Measurements from ENCODE around the gene LATS2.

LATS2 gene

DNA sequence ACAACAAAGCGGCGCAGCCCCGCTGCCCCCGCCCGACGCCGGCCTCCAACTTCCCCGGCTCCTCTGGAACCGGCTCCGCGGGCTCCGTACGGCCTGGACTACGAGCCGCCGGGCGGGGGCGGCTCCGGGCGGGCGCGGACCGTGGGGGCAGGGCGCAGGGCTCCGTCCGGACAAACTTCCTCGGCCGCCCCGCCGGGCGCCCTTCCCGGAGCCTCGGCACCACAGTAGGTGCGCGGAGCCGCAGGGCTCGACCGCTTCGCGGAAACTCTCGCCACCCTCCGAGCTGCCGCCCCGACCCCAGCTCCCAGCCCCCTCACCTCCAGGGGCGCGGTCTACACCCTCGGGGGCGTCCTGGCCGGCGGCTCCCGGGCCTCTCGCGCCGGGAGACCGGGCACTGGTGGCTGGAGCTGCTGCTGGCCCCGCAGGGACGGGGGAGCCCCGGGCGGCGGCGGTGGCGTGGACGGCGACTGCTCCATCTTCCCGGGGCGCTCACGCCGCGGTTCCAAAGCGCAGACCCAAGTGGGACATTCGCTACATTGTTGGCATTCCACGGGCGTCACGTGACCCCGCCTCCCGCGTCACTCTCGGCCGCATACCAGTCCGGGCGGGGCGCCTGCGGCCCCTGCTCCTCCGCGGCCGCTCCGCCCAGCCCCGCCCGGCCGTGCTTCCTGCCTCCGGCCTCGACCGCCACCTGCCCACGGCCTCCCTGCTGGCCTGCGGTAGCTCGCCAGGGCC, at the start of gene LATS2:
TSS of gene LATS2 (minus strand) at position 558 of the 735 bp plus-strand sequence. CDS start 15,560 bp downstream, outside the sequence.
- DNase-seq (ENCODE audit: low read depth in 2 of 2) = peak; percentile 83 to 89

DNA sequence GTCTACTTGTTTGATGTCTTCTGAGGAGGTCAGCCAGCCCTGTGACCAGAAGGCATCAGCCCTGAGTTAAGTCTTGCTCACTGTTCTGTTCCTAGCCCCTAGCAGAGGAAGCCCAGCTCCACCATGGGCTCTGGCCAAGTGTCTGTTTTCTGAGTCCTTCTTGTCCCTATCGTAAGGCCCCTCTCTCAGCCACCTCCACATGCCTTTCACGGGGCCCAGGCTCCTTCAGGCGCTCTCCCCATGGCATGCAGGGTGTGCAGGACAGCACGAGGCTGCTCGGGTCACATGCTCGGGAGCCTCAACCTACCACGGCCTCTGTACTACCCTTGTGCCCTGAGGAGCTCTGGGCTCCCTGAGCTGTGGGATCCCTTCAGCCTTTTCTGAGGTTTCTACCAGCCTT, 47.8 kb upstream of the LATS2 start:
- no peak for DNase-seq (ENCODE audit: low read depth in 2 of 2)

DNA sequence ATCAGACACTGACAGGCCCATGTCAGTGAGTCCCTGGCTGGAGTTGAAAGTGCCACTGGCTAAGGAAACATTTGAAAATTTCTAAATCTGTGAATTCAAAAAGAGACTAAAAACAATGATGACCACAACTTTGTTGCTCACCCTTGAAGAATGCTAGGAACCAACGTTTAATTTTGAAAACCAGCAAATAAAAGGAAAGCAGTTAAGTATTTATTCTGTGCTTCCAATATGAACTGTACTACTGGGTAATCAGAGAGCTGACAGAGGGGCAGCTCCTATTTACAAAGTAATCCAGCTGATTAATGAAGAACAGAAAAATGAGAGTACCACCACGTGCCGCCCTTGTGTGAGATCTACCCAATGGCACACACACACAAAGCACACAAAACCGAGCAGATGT, 44.7 kb upstream of the LATS2 start:
- DNase-seq (ENCODE audit: low read depth in 2 of 2) = peak; percentile 19 to 25

GRCh38 chr13:21104199-21105019, 43.0 kb upstream of the LATS2 start:
- no peak for DNase-seq (ENCODE audit: low read depth in 2 of 2)

DNA sequence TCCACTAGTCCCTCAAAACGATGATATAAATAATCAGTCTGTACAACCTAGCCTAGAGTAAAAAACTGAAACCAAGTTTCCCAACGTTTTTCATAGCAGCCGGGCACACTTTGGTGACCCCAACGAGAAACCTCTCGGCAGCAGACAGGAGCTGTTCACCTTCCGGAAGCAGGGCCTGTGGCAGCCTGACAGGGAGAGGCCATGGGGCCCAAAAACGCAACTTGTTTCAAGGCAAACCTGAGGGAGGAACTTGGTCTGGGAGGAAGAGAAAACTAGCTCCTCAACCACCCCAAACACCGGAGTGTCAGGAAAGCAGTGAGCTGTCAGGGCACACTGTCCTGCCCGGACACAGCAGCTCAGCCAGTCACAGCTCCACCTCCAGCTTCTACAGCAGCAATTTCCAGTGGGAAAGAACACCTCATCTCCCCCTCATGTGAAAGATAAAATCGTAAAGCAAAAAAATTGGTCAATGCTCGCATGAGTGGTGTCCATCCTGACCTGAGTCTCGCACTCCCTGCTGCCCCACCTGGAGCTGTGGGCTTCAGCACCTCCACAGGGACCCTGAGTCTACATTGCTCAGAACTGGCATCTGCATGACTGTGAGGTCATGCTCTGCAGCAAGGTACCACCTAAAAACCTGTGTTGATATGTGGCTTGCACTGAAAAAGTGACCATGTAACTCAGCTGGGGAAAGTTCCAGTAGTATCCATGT, 40.6 kb upstream of the LATS2 start:
- DNase-seq (ENCODE audit: low read depth in 2 of 2) = no peak

DNA sequence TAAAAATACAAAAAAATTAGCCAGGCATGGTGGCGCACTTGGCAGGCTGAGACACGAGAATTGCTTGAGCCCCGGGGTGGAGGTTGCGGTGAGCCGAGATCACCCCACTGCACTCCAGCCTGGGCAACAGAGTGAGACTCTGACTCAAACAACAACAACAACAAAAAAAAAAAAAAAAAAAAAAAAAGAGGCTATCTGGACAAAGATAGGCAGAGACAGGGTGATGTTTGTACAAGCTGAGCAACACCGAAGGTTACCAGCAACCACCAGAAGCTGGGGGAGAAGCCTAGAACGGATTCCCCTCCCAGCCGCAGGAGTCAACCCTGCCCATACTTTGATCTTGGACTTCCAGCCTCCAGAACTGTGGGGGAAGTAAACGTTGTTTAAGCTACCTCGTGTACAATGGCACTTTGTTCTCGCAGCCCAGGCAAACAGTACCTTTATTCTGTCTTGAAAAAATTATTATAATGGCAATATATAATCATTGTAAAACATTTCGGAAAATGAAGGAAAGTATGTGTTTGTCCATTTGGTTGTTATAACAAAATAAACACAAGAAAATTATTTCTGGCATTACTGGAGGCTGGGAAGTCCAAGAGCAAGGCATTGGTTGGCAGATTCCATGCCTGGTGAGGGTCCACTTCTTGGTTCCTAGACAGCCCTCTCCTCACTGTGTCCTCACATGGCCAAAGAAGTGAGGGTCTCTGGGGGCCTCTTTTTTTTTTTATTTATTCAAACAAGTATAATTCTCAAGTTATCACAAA, 39.8 kb upstream of the LATS2 start:
- no peak for DNase-seq (ENCODE audit: low read depth in 2 of 2)

- DNase-seq (ENCODE audit: low read depth in 2 of 2) = no peak
These were observed 38.8 kb upstream of the LATS2 start for GRCh38 chr13:21100211-21100610.

DNA sequence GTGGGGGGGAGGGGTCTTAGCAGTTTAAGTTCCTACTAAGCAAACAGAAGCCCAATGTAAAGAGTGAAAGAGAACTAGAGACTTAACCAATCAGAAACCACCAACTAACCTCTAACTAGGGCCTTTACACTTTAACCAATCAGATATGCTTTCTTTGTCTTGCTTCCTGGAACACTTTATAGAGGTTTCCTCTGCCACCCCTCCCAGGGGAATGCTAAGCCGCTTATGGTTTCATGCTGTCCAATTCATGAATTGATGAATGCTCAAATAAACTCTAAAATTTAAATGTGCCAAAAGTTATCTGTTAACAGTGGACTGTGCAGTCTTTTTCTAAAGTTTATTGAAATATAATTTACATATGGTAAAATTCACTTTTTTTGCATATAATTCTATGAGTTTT, 33.9 kb upstream of the LATS2 start:
- no peak for DNase-seq (ENCODE audit: low read depth in 2 of 2)

DNA sequence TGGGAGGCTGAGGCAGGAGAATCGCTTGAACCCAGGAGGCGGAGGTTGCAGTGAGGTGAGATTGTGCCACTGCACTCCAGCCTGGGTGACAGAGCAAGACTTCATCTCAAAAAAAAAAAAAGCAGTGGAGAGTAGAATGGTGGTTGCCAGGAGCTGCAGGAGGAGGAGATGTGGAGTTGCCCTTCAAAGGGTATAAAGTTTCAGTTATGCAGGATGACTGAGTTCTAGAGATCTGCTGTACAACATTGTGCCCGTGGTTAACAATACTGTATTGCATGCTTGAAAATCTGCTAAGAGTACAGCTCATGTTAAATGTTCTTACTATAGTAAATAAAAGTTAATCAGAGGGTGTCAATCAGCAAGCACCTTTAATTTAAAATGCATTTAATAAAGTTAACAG, 28.4 kb upstream of the LATS2 start:
- DNase-seq (ENCODE audit: low read depth in 2 of 2) = no peak

DNA sequence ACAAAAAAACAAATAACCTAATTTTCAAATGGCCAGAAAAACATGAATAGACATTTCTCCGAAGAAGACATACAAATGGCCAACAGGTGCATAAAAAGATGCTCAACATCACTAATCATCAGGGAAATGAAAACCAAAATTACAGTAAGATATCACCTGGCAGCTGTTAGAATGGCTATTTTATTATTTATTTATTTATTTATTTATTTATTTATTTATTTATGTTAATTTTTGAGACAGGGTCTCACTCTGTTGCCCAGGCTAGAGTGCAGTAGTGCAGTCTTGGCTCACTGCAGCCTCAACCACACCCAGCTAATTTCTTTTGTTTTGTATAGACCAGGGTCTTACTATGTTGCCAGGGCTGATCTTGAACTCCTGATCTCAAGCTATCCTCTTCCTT, 27.1 kb upstream of the LATS2 start:
- no peak for DNase-seq (ENCODE audit: low read depth in 2 of 2)

DNA sequence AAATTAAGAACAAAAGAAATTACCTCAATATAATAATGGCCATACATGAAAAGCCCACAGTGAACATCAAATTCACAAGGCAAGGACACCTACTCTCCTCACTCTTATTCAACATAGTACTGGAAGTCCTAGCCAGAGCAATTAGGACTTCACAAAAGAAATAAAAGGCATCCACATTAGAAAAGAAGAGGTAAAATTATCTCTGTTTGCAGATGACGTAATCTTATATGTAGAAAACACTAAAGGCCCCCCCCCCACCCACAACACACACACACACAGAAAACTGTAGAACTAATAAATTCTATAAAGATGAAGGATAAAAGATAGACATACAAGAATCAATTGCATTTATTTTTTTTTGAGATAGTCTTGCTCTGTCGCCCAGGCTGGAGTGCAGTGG, 25.5 kb upstream of the LATS2 start:
- no peak for DNase-seq (ENCODE audit: low read depth in 2 of 2)

- DNase-seq (ENCODE audit: low read depth in 2 of 2) = no peak
These were observed 20.5 kb upstream of the LATS2 start for GRCh38 chr13:21081926-21082325.

DNA sequence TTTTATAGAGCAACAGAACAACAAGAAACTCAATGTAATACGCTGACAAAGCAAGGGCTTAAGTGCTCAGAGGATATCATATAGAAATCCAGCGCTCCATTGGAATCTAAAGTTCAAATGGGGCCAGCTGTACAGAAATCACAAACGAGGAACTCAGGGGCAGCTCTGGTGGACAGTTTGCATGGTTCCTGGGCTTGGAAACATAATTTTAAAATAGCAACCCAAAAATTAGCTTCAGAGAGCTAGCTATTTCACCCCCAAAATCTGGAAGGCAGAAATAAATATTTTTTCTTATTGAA, 19.2 kb upstream of the LATS2 start:
- DNase-seq (ENCODE audit: low read depth in 2 of 2) = no peak

GRCh38 chr13:21079761-21080592, 18.6 kb upstream of the LATS2 start:
- DNase-seq (ENCODE audit: low read depth in 2 of 2) = peak; percentile 47 to 63

GRCh38 chr13:21079221-21079620, 17.8 kb upstream of the LATS2 start:
- no peak for DNase-seq (ENCODE audit: low read depth in 2 of 2)

DNA sequence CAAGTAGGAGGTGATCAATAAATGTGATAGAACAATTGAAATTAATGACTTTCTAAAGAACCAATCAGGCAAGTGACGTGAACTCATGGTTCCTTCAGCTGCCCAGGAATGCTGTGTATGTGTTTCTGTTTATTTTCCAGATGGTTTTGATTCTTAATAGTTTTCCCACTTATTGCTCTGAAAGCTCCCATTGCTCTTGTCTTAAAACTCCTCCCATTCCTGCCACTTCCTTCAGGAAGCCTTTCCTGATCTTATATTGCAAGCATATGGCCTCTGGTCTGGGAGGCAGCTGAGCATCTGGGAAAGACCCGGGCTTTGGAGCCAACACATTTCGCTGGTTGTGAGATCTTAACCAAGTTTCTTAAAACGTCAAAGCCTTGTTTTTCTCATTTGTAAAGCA, 17.1 kb upstream of the LATS2 start:
- peak in 1 of 2 experiments; percentile 40 for DNase-seq (ENCODE audit: low read depth in 2 of 2)

DNA sequence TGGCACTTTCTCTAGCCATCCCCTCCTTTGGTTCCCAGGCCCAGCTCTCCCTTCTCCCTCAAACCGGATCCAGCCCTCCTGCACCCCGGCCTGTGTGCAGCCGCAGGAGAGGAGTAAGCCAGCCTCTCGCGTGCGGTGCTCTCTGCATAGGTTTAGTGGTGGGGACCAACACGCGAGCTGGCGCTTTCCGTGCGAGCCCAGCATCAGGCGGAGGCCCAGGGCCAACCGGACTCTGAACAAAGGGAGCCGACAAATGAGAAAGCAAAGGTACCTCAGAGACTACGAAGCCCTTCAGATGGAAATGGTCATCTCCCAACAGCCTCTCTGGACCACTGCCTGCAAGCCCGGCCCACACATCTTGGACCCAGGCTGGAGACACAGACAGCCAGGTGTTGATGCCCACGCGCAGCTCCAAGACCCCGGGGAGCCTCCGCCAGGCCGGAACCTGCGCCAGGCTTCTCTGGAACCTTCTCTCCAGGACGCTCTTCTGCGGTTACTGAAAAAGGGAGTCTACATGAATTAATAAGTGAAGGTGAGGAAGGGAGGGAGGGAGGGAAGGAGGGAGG, 16.5 kb upstream of the LATS2 start:
- no peak for DNase-seq (ENCODE audit: low read depth in 2 of 2)

GRCh38 chr13:21077076-21077787, 15.8 kb upstream of the LATS2 start:
- DNase-seq (ENCODE audit: low read depth in 2 of 2) = no peak

DNA sequence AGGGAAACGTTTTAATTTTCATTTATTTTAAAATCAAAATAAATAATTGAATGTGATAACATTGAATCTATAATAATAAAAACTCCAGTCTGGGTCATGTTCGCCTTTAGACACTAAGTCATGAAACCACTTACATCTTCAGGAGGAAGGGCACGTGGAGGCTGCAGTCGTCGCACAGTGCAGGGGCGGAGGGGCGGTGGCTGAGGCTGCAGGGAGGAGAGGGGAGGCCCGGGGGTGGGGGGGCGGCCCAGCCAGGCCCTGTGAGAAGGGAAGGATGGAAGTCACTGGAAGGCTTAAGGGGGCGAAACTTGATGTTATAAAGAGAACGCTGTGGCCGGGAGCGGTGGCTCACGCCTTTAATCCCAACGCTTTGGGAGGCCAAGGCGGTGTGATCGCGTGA, 14.9 kb upstream of the LATS2 start:
- no peak for DNase-seq (ENCODE audit: low read depth in 2 of 2)
